Adrenal gland (tissue), 12 donors: ENCODE measurements around the gene RFT1. TPM values are rescaled to one million over a fixed set of nuclear protein-coding genes. Genes with fewer than 3 reads are reported as not detected.

Experiments used
- DNase-seq, 7 donors: peaks; one replicate each; pipeline ENCODE4 v3.0.0-alpha.2; 2019 to 2020
- H3K27ac ChIP-seq, 5 donors: fragments of 200-600 bp; sonication (generic) in 4 of 5; 1 replicate in 3 of 5; 2 replicates in 2 of 5; pipeline versions ENCODE4 v1.5.1 to v1.8.0; 2016 to 2020; ENCODE audit warnings: mild to moderate bottlenecking in 1 of 5
- H3K27me3 ChIP-seq: fragments of 200-600 bp; 2 replicates; pipeline ENCODE4 v1.8.0; 2021
- H3K36me3 ChIP-seq, 2 donors: fragments of 200-600 bp; replicated peaks in 1 of 2; 1 replicate in 1 of 2; 2 replicates in 1 of 2; pipeline versions ENCODE4 v1.5.1 to v1.8.0; 2018 to 2022
- H3K4me1 ChIP-seq, 2 donors: fragments of 200-600 bp; replicated peaks in 1 of 2; 1 replicate in 1 of 2; 2 replicates in 1 of 2; pipeline versions ENCODE4 v1.5.1 to v1.8.0; 2018 to 2021
- H3K4me3 ChIP-seq, 4 donors: fragments of 200-600 bp; sonication (generic) in 3 of 4; one replicate each; pipeline ENCODE4 v1.5.1; 2016 to 2018
- H3K9me3 ChIP-seq, 3 donors: fragments of 200-600 bp; sonication (generic) in 1 of 3; replicated peaks in 1 of 3; 1 replicate in 2 of 3; 2 replicates in 1 of 3; pipeline versions ENCODE4 v1.5.1 to v1.8.0; 2016 to 2021
- CTCF ChIP-seq, 6 experiments: fragments of 450-650 bp in 4 of 6; fragments of 200-600 bp in 2 of 6; sonication (generic) in 1 of 6; IDR thresholded peaks; 1 replicate in 5 of 6; 2 replicates in 1 of 6; pipeline versions ENCODE4 v1.5.1 to v1.8.0; 2016 to 2021; ENCODE audit warnings: antibody characterized with exemption in 6 of 6, mild to moderate bottlenecking in 2 of 6, moderate library complexity in 1 of 6
- POLR2A ChIP-seq, 2 donors: fragments of 450-650 bp; IDR thresholded peaks; one replicate each; pipeline ENCODE4 v1.6.1; 2017; ENCODE audit warnings: antibody characterized with exemption in 2 of 2, mild to moderate bottlenecking in 2 of 2, moderate library complexity in 1 of 2
- WGBS, 4 donors: extraction: QIAGEN DNeasy Blood & Tissue Kit in 2 of 4; methylation state at CpG; one replicate each; pipeline versions ENCODE4 v1.1.5 to v1.1.7; 2013 to 2017; 5-methylcytosine and 5-hydroxymethylcytosine counted together
- intact Hi-C, 2 donors: fragments of 100-400 bp; cut with DNase I; formaldehyde crosslinking; loops; one replicate each; pipeline versions ENCODE4 v1.14.1 to v1.15.0; 2022 to 2023
- polyA plus RNA-seq, 3 donors: library from polyadenylated mRNA; stranded (reverse); fragments of 200-250 nt in 2 of 3; fragments of 350-450 nt in 1 of 3; fragmentation: Illumina TruSeq in 1 of 3; extraction: RNeasy Lipid Tissue Mini Kit (QIAGEN cat#74804) in 1 of 3; gene quantifications; one replicate each; pipeline ENCODE4 v1.2.3, GENCODE V29; 2013 to 2014
- total RNA-seq, 9 donors: library from RNA; depleted of rRNA in 4 of 9; stranded (reverse); fragments of >200 nt in 4 of 9; fragments of 120-200 nt in 1 of 9; fragmentation: NEBNext Ultra II Directional in 1 of 9; extraction: Animal tissue kit (Norgen Biotek cat#: 25700) in 1 of 9; gene quantifications; one replicate each; pipeline versions ENCODE4 v1.1.0 to v1.2.4, GENCODE V29; 2013 to 2023
- donor health status: healthy with polysubstance abuse.
- donor health status: Bipolar disorder and iron deficiency.
- donor health status: DM: yes; HTN: yes; CAD: no.
- donor health status: DM: no; HTN: no; CAD: no.
- donor health status: DM: no; HTN: no; CAD: no.
- donor health status: DM: yes; HTN: yes; CAD: no.

Gene RFT1
- total and polyA plus RNA-seq, 12 donors: 6.7 to 34.5 (median 20.4) TPM

GRCh38 chr3:53137835-53138446 is 7.7 kb upstream of the RFT1 start:
- Histone ChIP-seq H3K36me3 (no peaks in the 10 kb centered on the region), H3K9me3 (no peaks in the 10 kb centered on the region), H3K4me1 (peaks cover 0 to 32% of the 10 kb centered on the region in 2 donors), H3K4me3 (no peak overlapping the region), H3K27me3 (no peaks in the 10 kb centered on the region), H3K27ac (no peak overlapping the region)
- no peak for DNase-seq
- 83 to 89% (median 84%) methylated on average over 4 of the region's 4 CpGs for WGBS, 4 donors
- TF ChIP-seq POLR2A (IDR thresholded peaks at IDR 0.05): no peak
- no peak for TF ChIP-seq CTCF (IDR thresholded peaks at IDR 0.05)
- intact Hi-C loops: no loop called here

- intact Hi-C loops: no loop called here
- H3K4me1 ChIP-seq: peaks cover 0 to 34% of the 10 kb centered on the region in 2 donors
- H3K27me3 ChIP-seq: no peaks in the 10 kb centered on the region
- WGBS, 4 donors: 83 to 90% (median 87%) methylated on average over 2 of the region's 2 CpGs
- no peak for DNase-seq
- H3K36me3 ChIP-seq: no peaks in the 10 kb centered on the region
- no peak overlapping the region for H3K4me3 ChIP-seq
- TF ChIP-seq POLR2A (IDR thresholded peaks at IDR 0.05) (no peak), CTCF (IDR thresholded peaks at IDR 0.05) (no peak)
- H3K27ac ChIP-seq: no peak overlapping the region
- H3K9me3 ChIP-seq: no peaks in the 10 kb centered on the region
These were observed 7.0 kb upstream of the RFT1 start for GRCh38 chr3:53137221-53137620.

- intact Hi-C loops: loop anchor here (5.0 kb wide), 2 partner anchors 33 to 63 kb away; no protein-coding TSS in a partner anchor
- peak; percentile 75 to 90 (median 84) for DNase-seq
- H3K9me3 ChIP-seq: no peaks in the 10 kb centered on the region
- H3K36me3 ChIP-seq: no peaks in the 10 kb centered on the region
- H3K27ac ChIP-seq: no peak overlapping the region
- WGBS, 4 donors: 25 to 36% (median 29%) methylated on average over 6 of the region's 6 CpGs
- TF ChIP-seq POLR2A (IDR thresholded peaks at IDR 0.05) (no peak), CTCF (IDR thresholded peaks at IDR 0.05) (peak; percentile 60 to 84 (median 80))
- H3K4me1 ChIP-seq: peaks cover 7 to 38% of the 10 kb centered on the region in 2 donors
- H3K27me3 ChIP-seq: no peaks in the 10 kb centered on the region
- H3K4me3 ChIP-seq: no peak overlapping the region
These were observed 4.5 kb upstream of the RFT1 start for GRCh38 chr3:53134631-53135232.

- H3K4me1 ChIP-seq: peaks cover 13 to 44% of the 10 kb centered on the region in 2 donors
- H3K27me3 ChIP-seq: no peaks in the 10 kb centered on the region
- H3K9me3 ChIP-seq: no peaks in the 10 kb centered on the region
- intact Hi-C loops: loop anchor here (5.0 kb wide), 2 partner anchors 35 to 65 kb away; no protein-coding TSS in a partner anchor
- whole genome bisulfite sequencing, 4 donors: 42 to 56% (median 51%) methylated on average over 5 of the region's 5 CpGs
- no peak overlapping the region for H3K4me3 ChIP-seq
- TF ChIP-seq POLR2A (IDR thresholded peaks at IDR 0.05): no peak
- TF ChIP-seq CTCF (IDR thresholded peaks at IDR 0.05): no peak
- peak in 5 of 7 donors; percentile 58 to 75 (median 63) for DNase-seq
- H3K27ac ChIP-seq: peak overlapping the region in 3 of 5 donors; percentile 4 to 38 (median 30)
- H3K36me3 ChIP-seq: no peaks in the 10 kb centered on the region
These were observed 2.1 kb upstream of the RFT1 start for GRCh38 chr3:53132347-53132746.
